ENCODE data around the gene ENOX2. TPM values are rescaled to one million over a fixed set of nuclear protein-coding genes. Genes with fewer than 3 reads are reported as not detected.
"Not testable (repeated sequence)": the region's sequence is repeated elsewhere in the genome, so short reads cannot be mapped to it uniquely, and the experiment has no call there.

The ENOX2 gene
- polyA plus RNA-seq, 3 donors = 13.8 to 16.1 (median 15.5) TPM

DNA sequence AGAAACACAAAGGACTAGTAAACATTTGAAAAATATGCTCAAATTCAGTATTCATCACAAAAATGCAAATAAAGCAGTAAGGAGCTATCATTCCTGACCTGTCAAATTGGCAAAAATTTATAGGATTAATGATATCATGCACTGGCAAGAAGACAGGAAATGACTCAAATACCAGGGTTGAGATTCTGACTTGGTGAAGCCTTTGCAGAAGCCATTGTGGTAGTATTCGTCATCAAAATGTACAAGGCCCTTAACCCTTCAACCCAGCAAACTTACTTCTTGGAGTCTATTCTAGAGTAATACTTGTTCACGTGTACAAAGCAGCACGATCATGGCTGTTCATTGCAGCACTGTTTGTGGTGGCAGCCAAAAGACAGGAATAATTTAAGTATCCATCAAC is 132.4 kb downstream of the ENOX2 start:
- no peak for DNase-seq

GRCh38 chrX:130769835-130770234 is 133.2 kb downstream of the ENOX2 start:
- no peak for DNase-seq

DNA sequence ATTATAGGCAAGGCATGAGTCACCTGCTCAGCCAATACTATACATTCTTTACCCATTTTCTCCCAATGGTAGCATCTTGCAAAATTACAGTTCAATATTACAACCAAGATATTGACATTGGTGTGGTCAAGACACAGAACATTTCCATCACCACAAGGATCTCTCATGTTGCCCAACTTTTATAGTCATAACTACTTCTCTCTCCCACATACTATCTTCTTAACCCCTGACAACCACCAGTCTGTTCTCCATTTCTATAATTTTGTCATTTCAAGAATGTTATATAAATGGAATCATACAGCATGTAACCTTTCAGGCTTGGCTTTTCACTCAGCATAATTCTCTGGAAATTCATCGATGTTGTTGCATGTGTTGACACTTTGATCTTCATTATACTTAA is 144.9 kb downstream of the ENOX2 start:
- no peak for DNase-seq

DNA sequence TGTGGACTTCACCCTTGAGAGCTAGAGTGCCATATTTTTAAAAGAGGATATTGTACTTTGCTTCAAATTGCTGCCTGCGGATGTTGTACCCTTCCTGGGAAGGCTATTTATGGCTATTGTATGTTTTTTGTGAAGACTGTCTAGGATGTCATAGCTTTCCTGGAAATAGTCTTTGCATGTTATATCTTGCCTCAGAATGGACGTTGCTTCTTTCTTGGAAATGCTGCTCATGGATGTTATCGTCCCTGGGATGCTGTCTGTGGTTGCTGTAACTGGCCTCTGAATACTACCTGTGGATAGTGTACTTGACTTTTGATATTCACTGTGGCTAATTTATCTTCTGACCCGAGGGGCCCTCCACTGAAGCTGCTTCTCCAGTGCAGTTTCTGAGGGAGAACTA is 146.8 kb downstream of the ENOX2 start:
- DNase-seq = no peak

- no peak for DNase-seq
Measured at GRCh38 chrX:130754353-130754752, 148.7 kb downstream of the ENOX2 start.

GRCh38 chrX:130746709-130747342 is 156.2 kb downstream of the ENOX2 start:
- no peak for DNase-seq

GRCh38 chrX:130746077-130746476 is 156.9 kb downstream of the ENOX2 start:
- no peak for DNase-seq

DNA sequence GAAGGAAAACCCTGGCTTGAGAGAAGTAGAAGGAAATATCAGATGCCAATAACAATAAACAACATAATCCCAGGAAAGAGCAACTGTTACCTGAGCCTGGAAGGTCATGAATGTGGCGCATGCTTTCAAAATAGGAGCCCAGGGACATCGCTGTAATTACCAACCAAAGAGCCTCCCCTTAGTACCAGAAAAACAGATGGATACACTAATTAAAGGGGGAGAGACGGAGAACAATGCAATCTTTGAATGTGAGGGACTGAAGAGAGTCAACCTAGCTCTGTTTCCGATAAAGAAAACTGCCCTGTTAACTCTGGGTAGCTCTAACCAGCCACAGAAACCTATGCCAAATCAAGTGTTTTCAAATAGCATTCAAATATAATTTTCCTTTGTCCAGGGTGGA is 161.4 kb downstream of the ENOX2 start:
- no peak for DNase-seq

- no peak for DNase-seq
Measured at GRCh38 chrX:130741151-130741550, 161.9 kb downstream of the ENOX2 start.

GRCh38 chrX:130738638-130739195 is 164.3 kb downstream of the ENOX2 start:
- no peak for DNase-seq

GRCh38 chrX:130734713-130735112 is 168.3 kb downstream of the ENOX2 start:
- DNase-seq = no peak

- DNase-seq = no peak
Measured at GRCh38 chrX:130728208-130728607, 174.8 kb downstream of the ENOX2 start.

DNA sequence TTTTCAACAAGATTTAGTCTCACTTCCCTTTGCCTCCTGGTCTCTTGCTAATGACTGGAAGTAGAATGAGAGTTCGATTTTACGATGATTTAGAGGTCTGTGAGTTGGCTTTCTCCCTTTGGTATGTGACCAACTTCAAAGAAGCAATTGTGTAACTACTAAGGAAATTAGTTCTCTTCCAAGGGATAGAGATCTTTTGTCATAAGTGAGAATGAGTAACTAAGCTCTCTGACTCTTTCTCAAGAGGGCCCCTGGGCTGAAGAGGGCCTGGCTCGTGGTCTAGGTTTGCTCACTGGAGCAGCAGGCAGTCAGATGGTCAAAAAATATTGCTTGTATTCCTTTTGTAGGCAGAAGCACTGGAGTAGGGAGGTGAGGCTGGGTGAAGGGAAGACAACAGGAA is 176.3 kb downstream of the ENOX2 start:
- DNase-seq = no peak

GRCh38 chrX:130725519-130725918 is 177.5 kb downstream of the ENOX2 start:
- no peak for DNase-seq

- DNase-seq = no peak
Measured at GRCh38 chrX:130719413-130719812, 183.6 kb downstream of the ENOX2 start.

- no peak for DNase-seq
Measured at GRCh38 chrX:130718137-130718536, 184.9 kb downstream of the ENOX2 start.

DNA sequence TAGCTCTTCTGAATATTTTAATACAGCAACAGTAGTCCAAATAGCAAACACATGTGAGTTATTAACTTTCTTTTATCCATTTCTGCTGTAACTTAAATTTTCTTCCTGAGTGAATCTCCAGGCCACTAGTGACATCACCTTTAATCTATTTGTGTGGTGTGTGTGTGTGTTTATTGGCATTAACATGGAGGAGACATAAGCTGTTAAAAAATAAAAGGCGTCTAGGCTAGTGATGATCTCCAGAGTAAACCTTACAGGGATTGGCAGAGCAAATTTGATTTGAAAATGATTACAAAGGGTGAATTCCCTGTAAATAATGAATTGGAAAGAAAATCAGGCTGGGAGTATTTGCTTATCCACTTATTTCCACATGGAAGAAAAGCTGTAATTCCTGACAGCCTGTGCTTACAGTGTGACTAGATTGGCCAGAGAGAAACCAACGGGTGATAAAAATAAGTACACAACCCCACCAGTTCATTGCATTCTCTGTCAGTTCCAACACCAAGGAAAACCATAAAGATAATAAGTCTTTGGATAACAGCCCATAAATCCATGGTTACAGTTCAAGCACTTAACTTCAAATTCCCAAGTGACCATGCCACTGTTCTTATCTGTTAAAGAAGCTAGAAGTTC is 186.1 kb downstream of the ENOX2 start:
- DNase-seq = no peak

DNA sequence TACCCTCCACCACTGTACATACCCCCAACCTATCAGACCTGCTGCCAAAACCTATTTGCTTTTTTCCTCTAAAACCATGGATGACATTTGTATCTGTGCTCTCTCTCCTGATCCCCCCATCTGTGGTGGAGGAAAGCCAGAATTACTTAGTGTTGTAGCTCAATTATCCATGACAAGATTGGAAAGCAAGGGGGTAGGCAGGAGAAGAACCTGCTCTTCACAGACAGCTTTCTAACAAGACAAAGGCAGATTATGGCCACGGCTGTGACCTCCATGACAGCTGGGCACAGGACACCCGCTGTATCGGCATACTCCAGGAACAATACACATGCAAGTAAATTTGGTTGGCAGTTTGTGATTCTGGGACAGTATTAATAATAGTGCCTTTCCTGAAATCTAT is 186.7 kb downstream of the ENOX2 start:
- no peak for DNase-seq

DNA sequence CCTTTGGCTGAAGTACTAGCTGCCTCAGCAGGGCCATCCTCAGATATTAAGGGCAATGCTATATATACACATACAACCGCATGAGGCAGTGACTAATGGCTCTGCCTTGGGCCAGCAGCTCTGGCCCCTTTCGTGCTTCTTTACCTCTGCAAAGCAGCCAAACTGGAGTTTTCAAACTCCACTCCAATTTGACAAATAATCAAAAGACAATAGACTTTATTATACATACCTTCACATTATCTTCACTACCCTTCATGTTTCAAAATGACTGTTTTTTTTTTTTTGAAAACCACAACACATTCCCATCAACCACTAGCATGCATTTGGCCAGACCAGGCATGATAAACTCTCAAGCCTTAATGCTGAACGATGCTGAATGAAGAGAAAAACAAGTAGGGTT is 187.7 kb downstream of the ENOX2 start:
- DNase-seq = no peak

GRCh38 chrX:130714665-130715064 is 188.3 kb downstream of the ENOX2 start:
- no peak for DNase-seq

DNA sequence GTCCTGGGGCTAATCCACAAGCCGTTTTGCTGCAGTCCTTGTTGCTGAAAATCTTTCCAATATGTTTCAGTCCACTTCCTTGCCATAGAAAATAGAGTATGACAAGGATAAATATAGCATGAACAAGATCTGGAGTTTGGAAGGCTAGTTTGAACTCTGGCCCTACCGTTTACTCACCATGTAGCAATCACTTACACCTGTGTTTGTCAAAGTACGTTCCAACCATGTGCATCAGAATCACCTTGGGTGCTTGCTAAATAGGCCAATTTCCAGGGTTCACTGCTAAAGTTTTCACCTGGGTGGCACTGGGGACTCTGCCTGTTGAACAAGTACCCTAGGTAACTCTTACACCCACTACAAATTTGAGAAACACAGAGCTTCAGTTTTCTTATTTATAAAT is 188.9 kb downstream of the ENOX2 start:
- DNase-seq = no peak

DNA sequence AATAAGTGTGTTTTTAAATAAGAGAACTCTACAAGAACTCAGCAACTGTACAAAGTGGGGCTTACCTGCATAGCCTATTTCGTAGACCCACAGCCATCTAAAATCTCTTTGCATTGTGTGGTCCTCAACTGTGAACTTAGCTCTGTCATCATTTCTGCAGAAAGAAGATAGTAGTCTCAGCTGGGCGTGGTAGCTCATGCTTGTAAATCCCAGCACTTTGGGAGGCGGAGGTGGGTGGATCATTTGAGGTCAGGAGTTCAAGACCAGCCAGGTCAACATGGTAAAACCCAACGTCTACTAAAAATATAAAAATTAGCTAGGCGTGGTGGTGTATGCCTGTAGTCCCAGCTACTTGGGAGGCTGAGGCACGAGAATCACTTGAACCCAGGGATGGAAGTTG is 193.8 kb downstream of the ENOX2 start:
- DNase-seq = not testable (repeated sequence)

- DNase-seq = no peak
Measured at GRCh38 chrX:130705591-130705990, 197.4 kb downstream of the ENOX2 start.
